ENCODE measurements around the gene FLT1.

DNA sequence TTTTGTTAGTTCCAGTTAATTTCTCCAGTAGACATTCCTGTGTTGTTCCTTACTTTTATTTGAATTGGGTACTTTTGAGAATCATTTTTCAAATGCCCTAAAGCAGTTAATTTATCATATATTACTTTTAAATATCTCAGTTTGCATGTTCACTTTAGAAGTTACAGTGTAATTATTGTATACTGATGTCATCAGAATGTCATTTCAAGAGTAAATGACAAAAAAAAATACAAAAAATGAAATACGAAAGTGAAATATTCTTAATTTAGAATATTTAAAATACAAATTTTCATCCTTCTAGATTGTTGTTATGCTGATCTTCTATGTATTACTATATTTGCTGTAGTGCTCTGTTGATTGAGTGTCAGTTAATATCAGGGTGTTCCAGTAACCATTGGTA, 242.4 kb downstream of the FLT1 start:
- TF ChIP-seq, protein P1, sequence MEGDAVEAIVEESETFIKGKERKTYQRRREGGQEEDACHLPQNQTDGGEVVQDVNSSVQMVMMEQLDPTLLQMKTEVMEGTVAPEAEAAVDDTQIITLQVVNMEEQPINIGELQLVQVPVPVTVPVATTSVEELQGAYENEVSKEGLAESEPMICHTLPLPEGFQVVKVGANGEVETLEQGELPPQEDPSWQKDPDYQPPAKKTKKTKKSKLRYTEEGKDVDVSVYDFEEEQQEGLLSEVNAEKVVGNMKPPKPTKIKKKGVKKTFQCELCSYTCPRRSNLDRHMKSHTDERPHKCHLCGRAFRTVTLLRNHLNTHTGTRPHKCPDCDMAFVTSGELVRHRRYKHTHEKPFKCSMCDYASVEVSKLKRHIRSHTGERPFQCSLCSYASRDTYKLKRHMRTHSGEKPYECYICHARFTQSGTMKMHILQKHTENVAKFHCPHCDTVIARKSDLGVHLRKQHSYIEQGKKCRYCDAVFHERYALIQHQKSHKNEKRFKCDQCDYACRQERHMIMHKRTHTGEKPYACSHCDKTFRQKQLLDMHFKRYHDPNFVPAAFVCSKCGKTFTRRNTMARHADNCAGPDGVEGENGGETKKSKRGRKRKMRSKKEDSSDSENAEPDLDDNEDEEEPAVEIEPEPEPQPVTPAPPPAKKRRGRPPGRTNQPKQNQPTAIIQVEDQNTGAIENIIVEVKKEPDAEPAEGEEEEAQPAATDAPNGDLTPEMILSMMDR (IDR thresholded peaks at IDR 0.05; ENCODE audit: borderline replicate concordance, extremely low read depth, low read length, poor library complexity, severe bottlenecking) = no peak
- TF ChIP-seq EZH2 (IDR thresholded peaks at IDR 0.05; ENCODE audit: borderline replicate concordance, low read depth, low read length, severe bottlenecking) = no peak

Measured in DND-41 (cell line).